ENCODE results near the gene CCL17.

CCL17 gene

GRCh38 chr16:57384248-57385070, 20.1 kb upstream of the CCL17 start:
- Histone ChIP-seq H3K27ac (ENCODE audit: extremely low read depth, low read depth, low read length) (no peak overlapping the region), H3K9me3 (ENCODE audit: control insufficient read depth, insufficient read depth, low read depth, low read length) (no peaks in the 10 kb centered on the region), H3K4me3 (ENCODE audit: low read depth, low read length) (no peak overlapping the region), H3K36me3 (ENCODE audit: control insufficient read depth in 2 of 2, insufficient read depth in 1 of 2, low read length in 2 of 2) (no peaks in the 10 kb centered on the region), H3K4me1 (ENCODE audit: control insufficient read depth, insufficient read depth, low read length) (no peaks in the 10 kb centered on the region)
- POLR2A ChIA-PET, result no interaction called here
- TF ChIP-seq KLF16 (tag by site-specific recombination; IDR thresholded peaks at IDR 0.05) (no peak), ZNF366 (tag by site-specific recombination; conservative IDR thresholded peaks at IDR 0.05) (no peak), KLF7 (tag by site-specific recombination; IDR thresholded peaks at IDR 0.05; ENCODE audit: borderline replicate concordance) (no peak)
- TF ChIP-seq, protein P1, sequence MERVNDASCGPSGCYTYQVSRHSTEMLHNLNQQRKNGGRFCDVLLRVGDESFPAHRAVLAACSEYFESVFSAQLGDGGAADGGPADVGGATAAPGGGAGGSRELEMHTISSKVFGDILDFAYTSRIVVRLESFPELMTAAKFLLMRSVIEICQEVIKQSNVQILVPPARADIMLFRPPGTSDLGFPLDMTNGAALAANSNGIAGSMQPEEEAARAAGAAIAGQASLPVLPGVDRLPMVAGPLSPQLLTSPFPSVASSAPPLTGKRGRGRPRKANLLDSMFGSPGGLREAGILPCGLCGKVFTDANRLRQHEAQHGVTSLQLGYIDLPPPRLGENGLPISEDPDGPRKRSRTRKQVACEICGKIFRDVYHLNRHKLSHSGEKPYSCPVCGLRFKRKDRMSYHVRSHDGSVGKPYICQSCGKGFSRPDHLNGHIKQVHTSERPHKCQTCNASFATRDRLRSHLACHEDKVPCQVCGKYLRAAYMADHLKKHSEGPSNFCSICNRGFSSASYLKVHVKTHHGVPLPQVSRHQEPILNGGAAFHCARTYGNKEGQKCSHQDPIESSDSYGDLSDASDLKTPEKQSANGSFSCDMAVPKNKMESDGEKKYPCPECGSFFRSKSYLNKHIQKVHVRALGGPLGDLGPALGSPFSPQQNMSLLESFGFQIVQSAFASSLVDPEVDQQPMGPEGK (tag by site-specific recombination; IDR thresholded peaks at IDR 0.05), result no peak
- CTCF ChIA-PET, result no interaction called here

- Histone ChIP-seq H3K36me3 (ENCODE audit: control insufficient read depth in 2 of 2, insufficient read depth in 1 of 2, low read length in 2 of 2) (no peaks in the 10 kb centered on the region), H3K4me3 (ENCODE audit: low read depth, low read length) (no peak overlapping the region), H3K4me1 (ENCODE audit: control insufficient read depth, insufficient read depth, low read length) (no peaks in the 10 kb centered on the region), H3K27ac (ENCODE audit: extremely low read depth, low read depth, low read length) (no peak overlapping the region), H3K9me3 (ENCODE audit: control insufficient read depth, insufficient read depth, low read depth, low read length) (no peaks in the 10 kb centered on the region)
- ChIA-PET POLR2A (no interaction called here), CTCF (no interaction called here)
- TF ChIP-seq ZNF202 (tag by site-specific recombination; IDR thresholded peaks at IDR 0.05; ENCODE audit: borderline replicate concordance) (no peak), HIC1 (tag by site-specific recombination; IDR thresholded peaks at IDR 0.05) (no peak), OSR2 (tag by site-specific recombination; IDR thresholded peaks at IDR 0.05) (no peak), ZNF274 (IDR thresholded peaks at IDR 0.05; ENCODE audit: low read length) (no peak), ZNF274 (tag by site-specific recombination; IDR thresholded peaks at IDR 0.05; ENCODE audit: borderline replicate concordance) (no peak), ZNF266 (tag by site-specific recombination; IDR thresholded peaks at IDR 0.05; ENCODE audit: low read depth) (no peak), ZNF404 (tag by site-specific recombination; IDR thresholded peaks at IDR 0.05) (no peak), ZNF221 (tag by site-specific recombination; IDR thresholded peaks at IDR 0.05; ENCODE audit: borderline replicate concordance) (no peak), YY1 (tag by site-specific recombination; IDR thresholded peaks at IDR 0.05) (no peak), MYNN (tag by site-specific recombination; IDR thresholded peaks at IDR 0.05; ENCODE audit: borderline replicate concordance) (no peak)
- TF ChIP-seq, protein P2, sequence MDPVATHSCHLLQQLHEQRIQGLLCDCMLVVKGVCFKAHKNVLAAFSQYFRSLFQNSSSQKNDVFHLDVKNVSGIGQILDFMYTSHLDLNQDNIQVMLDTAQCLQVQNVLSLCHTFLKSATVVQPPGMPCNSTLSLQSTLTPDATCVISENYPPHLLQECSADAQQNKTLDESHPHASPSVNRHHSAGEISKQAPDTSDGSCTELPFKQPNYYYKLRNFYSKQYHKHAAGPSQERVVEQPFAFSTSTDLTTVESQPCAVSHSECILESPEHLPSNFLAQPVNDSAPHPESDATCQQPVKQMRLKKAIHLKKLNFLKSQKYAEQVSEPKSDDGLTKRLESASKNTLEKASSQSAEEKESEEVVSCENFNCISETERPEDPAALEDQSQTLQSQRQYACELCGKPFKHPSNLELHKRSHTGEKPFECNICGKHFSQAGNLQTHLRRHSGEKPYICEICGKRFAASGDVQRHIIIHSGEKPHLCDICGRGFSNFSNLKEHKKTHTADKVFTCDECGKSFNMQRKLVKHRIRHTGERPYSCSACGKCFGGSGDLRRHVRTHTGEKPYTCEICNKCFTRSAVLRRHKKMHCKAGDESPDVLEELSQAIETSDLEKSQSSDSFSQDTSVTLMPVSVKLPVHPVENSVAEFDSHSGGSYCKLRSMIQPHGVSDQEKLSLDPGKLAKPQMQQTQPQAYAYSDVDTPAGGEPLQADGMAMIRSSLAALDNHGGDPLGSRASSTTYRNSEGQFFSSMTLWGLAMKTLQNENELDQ (tag by site-specific recombination; IDR thresholded peaks at IDR 0.05; ENCODE audit: low read depth), result no peak
- TF ChIP-seq, protein P3, sequence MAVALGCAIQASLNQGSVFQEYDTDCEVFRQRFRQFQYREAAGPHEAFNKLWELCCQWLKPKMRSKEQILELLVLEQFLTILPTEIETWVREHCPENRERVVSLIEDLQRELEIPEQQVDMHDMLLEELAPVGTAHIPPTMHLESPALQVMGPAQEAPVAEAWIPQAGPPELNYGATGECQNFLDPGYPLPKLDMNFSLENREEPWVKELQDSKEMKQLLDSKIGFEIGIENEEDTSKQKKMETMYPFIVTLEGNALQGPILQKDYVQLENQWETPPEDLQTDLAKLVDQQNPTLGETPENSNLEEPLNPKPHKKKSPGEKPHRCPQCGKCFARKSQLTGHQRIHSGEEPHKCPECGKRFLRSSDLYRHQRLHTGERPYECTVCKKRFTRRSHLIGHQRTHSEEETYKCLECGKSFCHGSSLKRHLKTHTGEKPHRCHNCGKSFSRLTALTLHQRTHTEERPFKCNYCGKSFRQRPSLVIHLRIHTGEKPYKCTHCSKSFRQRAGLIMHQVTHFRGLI (tag by site-specific recombination; IDR thresholded peaks at IDR 0.05), result no peak
Measured at GRCh38 chr16:57385083-57385482, 19.5 kb upstream of the CCL17 start.
